Activated B cell treated with CpG ODN at 0.5 μM for 24 hours (primary cell): ENCODE results near the gene FALEC. TPM values are rescaled to one million over a fixed set of nuclear protein-coding genes. Genes with fewer than 3 reads are reported as not detected.

Experiments used
- ATAC-seq: fragments of 200-7000 bp; cut with Tn5 transposase; one replicate; pipeline ENCODE4 v1.10.0; 2021; ENCODE audit warnings: low read depth, mild to moderate bottlenecking, moderate library complexity
- CTCF ChIA-PET: fragments of 350-600 bp; sonication (Branson Sonifier 250); formaldehyde crosslinking; loops from one replicate; lab custom pipeline; 2021; ENCODE audit warnings: antibody characterized with exemption; lab: Charles Lee
- POLR2A ChIA-PET: fragments of 350-600 bp; sonication (Branson Sonifier 250); formaldehyde crosslinking; loops from one replicate; lab custom pipeline; 2021; ENCODE audit warnings: antibody characterized with exemption; lab: Charles Lee
- DNase-seq: peaks from one replicate; pipeline ENCODE4 v3.0.0; 2022
- H3K27ac Mint-ChIP-seq: one replicate; pipeline ENCODE4 v1.8.0; 2020; ENCODE audit warnings: mixed read lengths
- H3K27me3 Mint-ChIP-seq: one replicate; pipeline ENCODE4 v1.8.0; 2021; ENCODE audit warnings: mixed read lengths
- H3K36me3 Mint-ChIP-seq: one replicate; pipeline ENCODE4 v1.8.0; 2021; ENCODE audit warnings: low read depth, mixed read lengths
- H3K4me1 Mint-ChIP-seq: one replicate; pipeline ENCODE4 v1.8.0; 2021; ENCODE audit warnings: mixed read lengths
- H3K4me3 Mint-ChIP-seq: one replicate; pipeline ENCODE4 v1.8.0; 2020; ENCODE audit warnings: mild to moderate bottlenecking, mixed read lengths
- H3K9me3 Mint-ChIP-seq: one replicate; pipeline ENCODE4 v1.8.0; 2020; ENCODE audit warnings: mixed read lengths
- intact Hi-C: fragments of 100-400 bp; cut with micrococcal nuclease; formaldehyde crosslinking; loops from one replicate; pipeline ENCODE4 v1.15.1; 2024
- total RNA-seq: library from RNA; stranded (reverse); gene quantifications from 2 replicates; pipeline ENCODE4 v1.2.3, GENCODE V29; 2022
- TF ChIP-seq, protein P1 (sequence below): fragments of 200-600 bp; IDR thresholded peaks from one replicate; pipeline ENCODE4 v1.8.0; 2022; ENCODE audit warnings: antibody characterized with exemption, mild to moderate bottlenecking

The FALEC gene
- total RNA-seq, 1 donor from 2014 or later, result 1.1 TPM

- intact Hi-C loops, result no loop called here
- no peak for DNase-seq
- ChIA-PET POLR2A (interaction anchor here (0.5 to 14.3 kb wide), 9 partner anchors 12 to 444 kb away, joined by 3 to 1106 read pairs (median 3); partner anchors contain the start of genes ENSA and GOLPH3L), CTCF (interaction anchor here (0.6 to 9.8 kb wide), 4 partner anchors 9 to 329 kb away, joined by 3 to 196 read pairs (median 38); no protein-coding TSS in a partner anchor)
- Mint-ChIP-seq H3K27ac (peak overlapping the region; percentile 98), H3K4me1 (peaks cover 66% of the 10 kb centered on the region), H3K9me3 (no peaks in the 10 kb centered on the region), H3K4me3 (peak overlapping the region; percentile 95), H3K36me3 (peaks cover 67% of the 10 kb centered on the region), H3K27me3 (no peaks in the 10 kb centered on the region)
- TF ChIP-seq, protein P1, sequence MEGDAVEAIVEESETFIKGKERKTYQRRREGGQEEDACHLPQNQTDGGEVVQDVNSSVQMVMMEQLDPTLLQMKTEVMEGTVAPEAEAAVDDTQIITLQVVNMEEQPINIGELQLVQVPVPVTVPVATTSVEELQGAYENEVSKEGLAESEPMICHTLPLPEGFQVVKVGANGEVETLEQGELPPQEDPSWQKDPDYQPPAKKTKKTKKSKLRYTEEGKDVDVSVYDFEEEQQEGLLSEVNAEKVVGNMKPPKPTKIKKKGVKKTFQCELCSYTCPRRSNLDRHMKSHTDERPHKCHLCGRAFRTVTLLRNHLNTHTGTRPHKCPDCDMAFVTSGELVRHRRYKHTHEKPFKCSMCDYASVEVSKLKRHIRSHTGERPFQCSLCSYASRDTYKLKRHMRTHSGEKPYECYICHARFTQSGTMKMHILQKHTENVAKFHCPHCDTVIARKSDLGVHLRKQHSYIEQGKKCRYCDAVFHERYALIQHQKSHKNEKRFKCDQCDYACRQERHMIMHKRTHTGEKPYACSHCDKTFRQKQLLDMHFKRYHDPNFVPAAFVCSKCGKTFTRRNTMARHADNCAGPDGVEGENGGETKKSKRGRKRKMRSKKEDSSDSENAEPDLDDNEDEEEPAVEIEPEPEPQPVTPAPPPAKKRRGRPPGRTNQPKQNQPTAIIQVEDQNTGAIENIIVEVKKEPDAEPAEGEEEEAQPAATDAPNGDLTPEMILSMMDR, result no peak
- ATAC-seq, result no peak
Observed at GRCh38 chr1:150576794-150577556, 61.4 kb downstream of the FALEC start.

- Mint-ChIP-seq H3K4me1 (peaks cover 62% of the 10 kb centered on the region), H3K36me3 (peaks cover 64% of the 10 kb centered on the region), H3K9me3 (no peaks in the 10 kb centered on the region), H3K27me3 (no peaks in the 10 kb centered on the region), H3K27ac (peak overlapping the region; percentile 98), H3K4me3 (peak overlapping the region; percentile 95)
- ChIA-PET POLR2A (interaction anchor here (0.5 to 14.3 kb wide), 10 partner anchors 13 to 353 kb away, joined by 3 to 1106 read pairs (median 8); partner anchors contain the start of gene ENSA), CTCF (interaction anchor here (3.9 to 9.8 kb wide), 3 partner anchors 10 to 43 kb away, joined by 21 to 196 read pairs (median 56); no protein-coding TSS in a partner anchor)
- ATAC-seq (no peak), DNase-seq (no peak)
- intact Hi-C loops, result no loop called here
- TF ChIP-seq, protein P1, result no peak
Observed at GRCh38 chr1:150577557-150578271, 62.2 kb downstream of the FALEC start.

- intact Hi-C loops, result loop anchor here (1.0 kb wide), 5 partner anchors 11 to 51 kb away; partner anchors contain the start of gene ENSA
- POLR2A ChIA-PET, result interaction anchor here (0.7 to 14.3 kb wide), 16 partner anchors 10 to 352 kb away, joined by 3 to 1106 read pairs (median 12); partner anchors contain the start of genes ENSA and GOLPH3L
- Mint-ChIP-seq H3K27ac (peak overlapping the region; percentile 98), H3K27me3 (no peaks in the 10 kb centered on the region), H3K36me3 (peaks cover 56% of the 10 kb centered on the region), H3K9me3 (no peaks in the 10 kb centered on the region), H3K4me1 (peaks cover 55% of the 10 kb centered on the region), H3K4me3 (peak overlapping the region; percentile 95)
- CTCF ChIA-PET, result interaction anchor here (0.7 to 9.8 kb wide), 4 partner anchors 11 to 51 kb away, joined by 3 to 196 read pairs (median 38); partner anchors contain the start of gene ENSA
- TF ChIP-seq, protein P1, result no peak
- ATAC-seq (no peak), DNase-seq (no peak)
Observed at GRCh38 chr1:150578272-150579109, 62.9 kb downstream of the FALEC start.

DNA sequence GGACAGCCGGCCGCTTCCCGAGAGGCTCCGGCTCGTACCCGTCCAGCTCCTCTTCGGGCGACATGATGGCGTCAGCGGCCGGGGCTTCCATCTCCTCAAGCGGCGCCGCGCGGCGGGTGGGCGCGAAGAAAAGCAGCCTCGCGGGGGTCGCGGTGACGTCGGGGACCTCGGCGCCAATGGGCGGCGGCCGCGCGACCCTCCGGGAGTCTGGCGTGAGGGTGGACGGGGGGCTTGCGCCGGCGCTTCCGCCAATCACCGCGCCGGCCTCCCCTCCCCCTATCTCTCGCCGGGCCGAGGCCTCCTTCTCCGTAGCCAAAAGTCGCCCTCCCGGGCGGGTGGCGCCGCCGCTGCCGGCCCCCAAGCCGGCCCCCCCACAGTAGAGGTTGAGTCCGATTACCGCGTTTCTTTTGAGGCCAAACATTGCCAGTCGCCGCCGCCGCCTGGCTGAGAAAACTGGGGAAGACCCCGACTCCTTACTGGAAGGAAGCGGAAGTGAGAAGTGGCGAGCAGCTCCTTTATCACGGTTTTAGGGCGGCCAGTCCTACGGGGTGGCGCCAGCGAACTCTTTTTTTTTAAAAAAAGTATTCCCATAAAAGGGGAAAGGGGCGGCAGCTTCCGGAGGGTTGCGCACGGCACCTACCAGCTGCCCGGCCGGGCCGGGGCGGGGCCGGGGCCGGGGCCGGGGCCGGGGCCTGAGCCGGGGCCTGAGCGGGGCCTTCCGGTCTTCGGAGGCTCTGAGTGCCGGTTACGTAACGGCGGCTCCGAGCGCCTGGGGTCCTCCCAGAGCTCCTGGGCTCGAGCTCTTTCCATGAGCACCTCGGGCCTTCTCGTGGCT lies 63.8 kb downstream of the FALEC start, which contains the start of gene MCL1:
TSS of gene MCL1 (minus strand) at position 501 of the 835 bp plus-strand sequence. CDS start at position 421, 80 bp downstream.
- DNase-seq (peak; percentile 81), ATAC-seq (peak; percentile 82)
- POLR2A ChIA-PET, result interaction anchor here (0.5 to 14.3 kb wide), 26 partner anchors 9 to 675 kb away, joined by 3 to 1106 read pairs (median 8); partner anchors contain the start of genes CERS2, ENSA, FALEC and GOLPH3L
- intact Hi-C loops, result loop anchor here (1.0 kb wide), 5 partner anchors 12 to 50 kb away; partner anchors contain the start of gene ENSA
- Mint-ChIP-seq H3K9me3 (no peaks in the 10 kb centered on the region), H3K27ac (peak within 1 kb of the TSS; percentile 98), H3K4me3 (peak within 1 kb of the TSS; percentile 95), H3K4me1 (peaks cover 47% of the 10 kb centered on the region), H3K36me3 (peaks cover 49% of the 10 kb centered on the region), H3K27me3 (no peaks in the 10 kb centered on the region)
- TF ChIP-seq, protein P1, result no peak
- CTCF ChIA-PET, result interaction anchor here (0.7 to 9.8 kb wide), 6 partner anchors 11 to 50 kb away, joined by 3 to 196 read pairs (median 12); partner anchors contain the start of gene ENSA
